Hair follicular keratinocyte (primary cell): ENCODE results near the gene RFX7. TPM values are rescaled to one million over a fixed set of nuclear protein-coding genes. Genes with fewer than 3 reads are reported as not detected.

ENCODE experiments used
- total RNA-seq: library from RNA; depleted of rRNA; stranded (reverse); fragments of >200 nt; gene quantifications from 2 replicates; pipeline ENCODE4 v1.2.3, GENCODE V29; 2015

RFX7 gene
- 5.8 and 7.0 TPM in 2 replicates for total RNA-seq

DNA sequence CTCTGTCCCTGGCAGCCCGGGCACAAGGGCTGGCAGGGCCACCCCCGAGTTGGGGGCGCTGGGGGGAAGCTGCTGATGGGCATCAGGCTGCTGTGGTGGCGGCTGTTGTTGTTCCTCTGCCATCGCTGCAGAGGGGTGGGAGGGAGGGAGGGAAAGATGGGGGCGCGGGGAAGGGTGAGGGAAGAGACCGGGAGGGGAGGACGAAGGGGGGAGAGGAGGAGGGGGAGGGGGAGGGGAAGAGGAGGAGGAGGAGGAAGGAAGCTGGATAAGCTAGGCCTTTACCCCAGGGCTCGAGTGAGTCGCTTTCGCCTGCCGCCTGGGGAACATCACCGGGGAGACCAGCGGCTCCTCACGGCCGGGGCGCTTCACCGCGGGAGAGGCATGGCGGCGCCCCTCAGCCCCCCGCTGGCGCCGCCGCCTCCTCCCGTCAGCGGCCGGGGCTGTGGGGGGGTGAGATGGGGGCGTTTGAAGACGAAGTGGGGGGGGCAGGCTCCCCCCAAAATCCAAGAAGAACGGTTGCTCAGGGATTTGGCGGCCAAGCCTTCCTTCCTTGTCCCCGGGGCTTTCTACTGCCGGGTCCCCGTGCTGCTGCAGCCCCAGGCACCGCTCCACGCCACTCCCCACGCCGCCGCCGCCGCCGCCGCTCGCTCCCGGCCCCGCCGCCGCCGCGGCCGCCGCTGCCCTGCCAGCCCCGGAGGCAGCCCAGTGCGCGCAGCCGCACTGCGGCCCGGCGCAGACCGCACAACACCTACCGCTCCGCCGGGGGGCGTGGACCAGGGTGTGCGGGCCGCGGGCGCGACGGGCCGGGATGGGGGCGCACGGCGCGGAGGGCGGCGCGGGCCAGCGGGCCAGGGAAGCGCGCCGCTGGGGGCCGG is at the start of gene RFX7:
Gene RFX7, minus strand, starts transcription at position 717 of the 875 bp plus-strand sequence. Its CDS starts 594 bp downstream, at position 123.

Other genes starting within 250 kb of the RFX7 start
- gene TEX9, start 121.5 kb upstream of the RFX7 start, total RNA-seq = 1.3 TPM in 2 replicates
- 0.39 and 1.1 TPM in 2 replicates for gene MNS1, start 221.3 kb upstream of the RFX7 start, total RNA-seq